Ishikawa (cell line): Measurements from ENCODE around the gene SRGAP1.

Experiments
- CEBPB ChIP-seq: IDR thresholded peaks from 2 replicates; pipeline ENCODE4 v1.6.1; 2012
- CREB1 ChIP-seq: IDR thresholded peaks from 2 replicates; pipeline ENCODE4 v1.6.1; 2012; ENCODE audit warnings: low read depth
- EGR1 ChIP-seq: IDR thresholded peaks from 2 replicates; pipeline ENCODE4 v1.6.1; 2012
- EP300 ChIP-seq: IDR thresholded peaks from 2 replicates; pipeline ENCODE4 v1.6.1; 2012; ENCODE audit warnings: borderline replicate concordance
- FOXM1 ChIP-seq: IDR thresholded peaks from 2 replicates; pipeline ENCODE4 v1.6.1; 2012; ENCODE audit warnings: low read depth, borderline replicate concordance
- MAX ChIP-seq: IDR thresholded peaks from 2 replicates; pipeline ENCODE4 v1.6.1; 2012
- NFIC ChIP-seq: IDR thresholded peaks from 2 replicates; pipeline ENCODE4 v1.6.1; 2012
- RAD21 ChIP-seq: IDR thresholded peaks from 2 replicates; pipeline ENCODE4 v1.6.1; 2012; ENCODE audit warnings: low read depth
- REST ChIP-seq: IDR thresholded peaks from 2 replicates; pipeline ENCODE4 v1.6.1; 2012; ENCODE audit warnings: low read depth, mild to moderate bottlenecking
- TAF1 ChIP-seq: IDR thresholded peaks from 2 replicates; pipeline ENCODE4 v1.6.1; 2012; ENCODE audit warnings: low read depth, mild to moderate bottlenecking
- TCF12 ChIP-seq: IDR thresholded peaks from 2 replicates; pipeline ENCODE4 v1.6.1; 2012; ENCODE audit warnings: low read depth
- YY1 ChIP-seq: IDR thresholded peaks from 2 replicates; pipeline ENCODE4 v1.6.1; 2012; ENCODE audit warnings: low read depth
- ZBTB7A ChIP-seq: IDR thresholded peaks from 2 replicates; pipeline ENCODE4 v1.6.1; 2012; ENCODE audit warnings: low read depth

- TF ChIP-seq CREB1 = no peak
- TF ChIP-seq RAD21 = no peak
- no peak for TF ChIP-seq NFIC
- no peak for TF ChIP-seq TAF1
- no peak for TF ChIP-seq EP300
- no peak for TF ChIP-seq TCF12
- no peak for TF ChIP-seq REST
- TF ChIP-seq CEBPB = no peak
- no peak for TF ChIP-seq YY1
- no peak for TF ChIP-seq MAX
- TF ChIP-seq FOXM1 = no peak
- no peak for TF ChIP-seq ZBTB7A
- no peak for TF ChIP-seq EGR1
Measured at GRCh38 chr12:64016521-64016920, 172.0 kb downstream of the SRGAP1 start.
